Measurements from ENCODE around the gene PRSS53. TPM values are rescaled to one million over a fixed set of nuclear protein-coding genes. Genes with fewer than 3 reads are reported as not detected.

The PRSS53 gene
- total and polyA plus RNA-seq, 10 of the 15 experiments (the other 5 are each of a cell fraction or from before 2014, with no cell fraction given): 0.35 to 3.4 (median 0.88) TPM; not detected in 2

- TF ChIP-seq REST (IDR thresholded peaks at IDR 0.05; ENCODE audit: low read depth, low read length) (no peak), ZNF207 (IDR thresholded peaks at IDR 0.05; ENCODE audit: borderline replicate concordance) (0 out of 2 replicates have a peak, but pooled peaks have one; percentile 27), LARP7 (IDR thresholded peaks at IDR 0.05) (no peak), DPF2 (IDR thresholded peaks at IDR 0.05) (0 out of 2 replicates have a peak, but pooled peaks have one; percentile 24), MEF2A (IDR thresholded peaks at IDR 0.05; ENCODE audit: insufficient read depth, low read depth, low read length) (no peak), IKZF2 (IDR thresholded peaks at IDR 0.05) (0 out of 4 replicates have a peak, but pooled peaks of 1 of the 2 experiments have one; percentile 32), ZNF274 (IDR thresholded peaks at IDR 0.05; ENCODE audit: insufficient read depth, insufficient read length) (no peak), SREBF2 (IDR thresholded peaks at IDR 0.05; ENCODE audit: low read length) (no peak), BCL3 (IDR thresholded peaks at IDR 0.05; ENCODE audit: borderline replicate concordance, insufficient read depth, low read depth, low read length, poor library complexity, severe bottlenecking) (no peak), CBFB (IDR thresholded peaks at IDR 0.05; ENCODE audit: low read depth) (no peak), GABPA (IDR thresholded peaks at IDR 0.05; ENCODE audit: low read depth) (no peak), HCFC1 (IDR thresholded peaks at IDR 0.05; ENCODE audit: low read length) (no peak; the same call in 1 of the 2 replicates), RELA (IDR thresholded peaks at IDR 0.05; ENCODE audit: borderline replicate concordance, partially characterized antibody) (no peak), SREBF1 (IDR thresholded peaks at IDR 0.05; ENCODE audit: low read length) (no peak), POLR2A (IDR thresholded peaks at IDR 0.05; ENCODE audit: low read depth, low read length) (peak; percentile 79), NFYA (IDR thresholded peaks at IDR 0.05; ENCODE audit: borderline replicate concordance, low read depth, low read length) (no peak), MTA2 (IDR thresholded peaks at IDR 0.05; ENCODE audit: low read depth) (peak; percentile 16; the same call in 1 of the 2 replicates), HDGF (IDR thresholded peaks at IDR 0.05) (peak; percentile 31; the same call in 1 of the 2 replicates), E2F4 (IDR thresholded peaks at IDR 0.05; ENCODE audit: low read depth, low read length) (no peak), SP1 (IDR thresholded peaks at IDR 0.05; ENCODE audit: low read depth, low read length) (peak; percentile 30)
- TF ChIP-seq, protein P1, sequence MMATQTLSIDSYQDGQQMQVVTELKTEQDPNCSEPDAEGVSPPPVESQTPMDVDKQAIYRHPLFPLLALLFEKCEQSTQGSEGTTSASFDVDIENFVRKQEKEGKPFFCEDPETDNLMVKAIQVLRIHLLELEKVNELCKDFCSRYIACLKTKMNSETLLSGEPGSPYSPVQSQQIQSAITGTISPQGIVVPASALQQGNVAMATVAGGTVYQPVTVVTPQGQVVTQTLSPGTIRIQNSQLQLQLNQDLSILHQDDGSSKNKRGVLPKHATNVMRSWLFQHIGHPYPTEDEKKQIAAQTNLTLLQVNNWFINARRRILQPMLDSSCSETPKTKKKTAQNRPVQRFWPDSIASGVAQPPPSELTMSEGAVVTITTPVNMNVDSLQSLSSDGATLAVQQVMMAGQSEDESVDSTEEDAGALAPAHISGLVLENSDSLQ (IDR thresholded peaks at IDR 0.05): no peak
- TF ChIP-seq, protein P2, sequence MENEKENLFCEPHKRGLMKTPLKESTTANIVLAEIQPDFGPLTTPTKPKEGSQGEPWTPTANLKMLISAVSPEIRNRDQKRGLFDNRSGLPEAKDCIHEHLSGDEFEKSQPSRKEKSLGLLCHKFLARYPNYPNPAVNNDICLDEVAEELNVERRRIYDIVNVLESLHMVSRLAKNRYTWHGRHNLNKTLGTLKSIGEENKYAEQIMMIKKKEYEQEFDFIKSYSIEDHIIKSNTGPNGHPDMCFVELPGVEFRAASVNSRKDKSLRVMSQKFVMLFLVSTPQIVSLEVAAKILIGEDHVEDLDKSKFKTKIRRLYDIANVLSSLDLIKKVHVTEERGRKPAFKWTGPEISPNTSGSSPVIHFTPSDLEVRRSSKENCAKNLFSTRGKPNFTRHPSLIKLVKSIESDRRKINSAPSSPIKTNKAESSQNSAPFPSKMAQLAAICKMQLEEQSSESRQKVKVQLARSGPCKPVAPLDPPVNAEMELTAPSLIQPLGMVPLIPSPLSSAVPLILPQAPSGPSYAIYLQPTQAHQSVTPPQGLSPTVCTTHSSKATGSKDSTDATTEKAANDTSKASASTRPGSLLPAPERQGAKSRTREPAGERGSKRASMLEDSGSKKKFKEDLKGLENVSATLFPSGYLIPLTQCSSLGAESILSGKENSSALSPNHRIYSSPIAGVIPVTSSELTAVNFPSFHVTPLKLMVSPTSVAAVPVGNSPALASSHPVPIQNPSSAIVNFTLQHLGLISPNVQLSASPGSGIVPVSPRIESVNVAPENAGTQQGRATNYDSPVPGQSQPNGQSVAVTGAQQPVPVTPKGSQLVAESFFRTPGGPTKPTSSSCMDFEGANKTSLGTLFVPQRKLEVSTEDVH (IDR thresholded peaks at IDR 0.05; ENCODE audit: low read depth, partially characterized antibody): no peak
These were observed 17.0 kb upstream of the PRSS53 start (continued) for GRCh38 chr16:31105677-31106213.

Data from GM12878 (cell line).